GM19035 (cell line): ENCODE results near the gene PICALM.
"Not testable (repeated sequence)": the region's sequence is repeated elsewhere in the genome, so short reads cannot be mapped to it uniquely, and the experiment has no call there.

Experiments
- ATAC-seq: cut with Tn5 transposase; IDR thresholded peaks from one replicate; pipeline ENCODE4 v1.9.1; 2021; ENCODE audit not compliant: unreplicated experiment

The PICALM gene

GRCh38 chr11:85947431-85948272 is 121.2 kb downstream of the PICALM start:
- ATAC-seq = peak; percentile 41

DNA sequence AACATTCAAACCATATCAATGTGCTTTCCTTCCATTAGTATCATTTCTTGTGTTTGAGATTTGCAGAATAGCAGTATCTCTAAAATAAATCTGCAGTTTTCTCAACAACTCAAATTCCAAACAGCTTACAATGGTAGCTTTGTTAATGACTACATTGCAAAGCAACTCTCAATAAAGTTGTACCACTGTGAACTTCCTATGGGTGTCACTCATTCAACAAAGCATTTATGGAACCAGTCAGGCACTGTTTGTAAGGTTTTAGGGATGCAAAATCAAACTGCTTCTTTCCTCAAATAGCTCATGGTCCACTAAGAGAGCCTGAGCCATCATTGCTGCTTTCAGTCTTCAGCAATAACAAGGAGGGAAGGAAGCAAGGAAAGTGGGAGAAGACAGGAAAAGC is 122.7 kb downstream of the PICALM start:
- ATAC-seq = no peak

GRCh38 chr11:85945788-85946187 is 123.1 kb downstream of the PICALM start:
- ATAC-seq = no peak

DNA sequence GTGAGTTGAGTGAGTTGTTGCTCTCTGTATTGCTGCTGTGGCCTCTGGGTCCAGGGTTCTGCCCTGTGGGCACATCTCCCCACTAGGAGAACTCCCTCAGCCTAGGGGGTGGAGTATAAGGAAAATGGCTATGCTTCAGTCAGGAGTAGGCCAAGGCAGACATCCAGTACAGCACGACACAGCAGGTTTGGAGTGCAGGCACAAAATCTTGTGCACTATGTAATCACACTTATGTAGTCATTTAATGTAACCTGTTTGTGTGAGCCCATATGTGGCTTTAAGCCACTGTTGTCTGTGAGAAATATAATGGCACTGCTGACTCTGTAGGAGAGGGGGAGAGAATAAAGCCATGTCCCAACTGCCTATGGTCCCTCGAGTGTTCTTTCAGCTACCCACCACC is 123.6 kb downstream of the PICALM start:
- no peak for ATAC-seq

DNA sequence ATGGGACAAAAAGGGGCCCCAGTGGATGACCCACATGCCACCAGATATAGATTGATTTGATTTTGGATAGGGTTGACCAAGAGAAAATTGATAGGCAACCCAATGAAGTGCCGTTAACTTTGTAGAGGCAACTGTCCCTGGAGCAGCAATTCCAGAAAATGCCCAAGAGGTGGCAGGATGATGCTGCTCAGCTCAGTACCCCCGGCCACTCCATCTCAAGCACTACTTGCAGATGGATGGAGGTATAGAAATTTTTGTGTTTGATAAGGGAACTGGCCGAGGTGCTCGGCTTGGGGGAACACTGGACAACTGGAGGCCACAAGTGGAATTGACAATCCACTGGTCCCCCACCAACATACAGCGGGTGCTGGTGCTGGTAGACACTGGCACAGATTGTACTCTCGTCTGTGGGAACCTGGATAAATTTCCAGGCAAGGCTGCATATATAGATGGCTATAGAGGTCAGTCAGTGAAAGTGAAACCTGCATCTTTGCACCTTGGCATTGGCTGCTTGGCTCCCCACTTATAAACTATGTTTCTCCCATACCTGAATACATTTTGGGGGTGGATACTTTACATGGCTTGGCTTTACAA is 127.4 kb downstream of the PICALM start:
- ATAC-seq = no peak

- no peak for ATAC-seq
These were observed 129.5 kb downstream of the PICALM start for GRCh38 chr11:85939099-85940015.

- ATAC-seq = no peak
These were observed 131.0 kb downstream of the PICALM start for GRCh38 chr11:85937835-85938234.

- no peak for ATAC-seq
These were observed 133.1 kb downstream of the PICALM start for GRCh38 chr11:85935751-85936150.

- no peak for ATAC-seq
These were observed 134.2 kb downstream of the PICALM start for GRCh38 chr11:85934596-85935169.

DNA sequence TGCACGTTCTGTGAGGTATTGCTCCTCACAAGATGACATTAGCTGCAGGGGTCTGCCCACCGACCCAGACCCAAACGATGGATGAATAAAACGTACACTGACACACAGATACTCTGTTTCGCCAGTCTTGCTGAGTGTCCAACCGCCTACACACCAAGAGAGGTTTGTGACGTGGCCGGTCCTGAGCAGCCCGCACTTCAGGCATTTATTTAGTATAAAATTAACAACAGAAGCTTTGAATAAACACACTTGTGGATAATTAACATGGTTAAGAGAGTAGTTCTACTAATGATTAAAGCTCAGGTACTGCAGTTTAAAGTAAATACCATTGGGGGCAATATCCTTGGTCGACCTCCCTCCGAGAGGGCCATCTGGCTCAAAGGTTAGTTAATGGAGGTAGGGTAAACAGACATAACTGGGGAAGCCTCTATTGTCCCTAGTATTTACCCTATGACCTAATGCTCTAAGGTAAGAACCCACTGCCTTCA is 138.0 kb downstream of the PICALM start:
- no peak for ATAC-seq

DNA sequence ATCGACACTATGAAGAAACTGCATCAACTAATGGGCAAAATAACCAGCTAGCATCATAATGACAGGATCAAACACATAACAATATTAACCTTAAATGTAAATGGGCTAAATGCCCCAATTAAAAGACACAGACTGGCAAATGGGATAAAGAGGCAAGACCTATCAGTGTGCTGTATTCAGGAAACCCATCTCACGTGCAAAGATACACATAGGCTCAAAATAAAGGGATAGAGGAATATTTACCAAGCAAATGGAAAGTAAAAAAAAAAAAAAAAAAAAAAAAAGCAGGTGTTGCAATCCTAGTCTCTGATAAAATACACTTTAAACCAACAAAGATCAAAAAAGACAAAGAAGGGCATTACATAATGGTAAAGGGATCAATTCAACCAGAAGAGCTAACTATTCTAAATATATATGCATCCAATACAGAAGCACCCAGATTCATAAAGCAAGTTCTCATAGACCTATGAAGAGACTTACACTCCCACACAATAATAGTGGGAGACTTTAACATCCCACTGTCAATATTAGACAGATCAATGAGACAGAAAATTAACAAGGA is 142.2 kb downstream of the PICALM start:
- not testable (repeated sequence) for ATAC-seq

DNA sequence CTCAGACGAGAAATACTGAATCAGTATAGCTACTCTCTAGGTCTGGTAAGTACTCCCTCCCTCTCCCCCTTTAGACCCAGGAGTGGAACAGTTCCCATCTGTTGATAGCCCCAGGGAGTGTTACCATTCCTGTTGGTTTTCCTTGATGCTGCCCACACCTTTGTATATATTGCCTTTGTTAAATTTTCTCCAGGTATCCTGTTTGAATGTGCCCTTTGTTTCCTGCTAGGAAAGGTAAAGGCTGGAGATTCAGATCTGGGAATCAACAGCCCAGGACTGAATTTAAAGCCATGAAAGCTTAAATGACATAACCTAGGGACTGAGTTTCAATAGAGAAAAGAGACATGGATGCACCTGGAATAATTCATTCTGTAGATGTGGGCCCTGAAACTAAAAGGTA is 145.4 kb downstream of the PICALM start:
- ATAC-seq = no peak

DNA sequence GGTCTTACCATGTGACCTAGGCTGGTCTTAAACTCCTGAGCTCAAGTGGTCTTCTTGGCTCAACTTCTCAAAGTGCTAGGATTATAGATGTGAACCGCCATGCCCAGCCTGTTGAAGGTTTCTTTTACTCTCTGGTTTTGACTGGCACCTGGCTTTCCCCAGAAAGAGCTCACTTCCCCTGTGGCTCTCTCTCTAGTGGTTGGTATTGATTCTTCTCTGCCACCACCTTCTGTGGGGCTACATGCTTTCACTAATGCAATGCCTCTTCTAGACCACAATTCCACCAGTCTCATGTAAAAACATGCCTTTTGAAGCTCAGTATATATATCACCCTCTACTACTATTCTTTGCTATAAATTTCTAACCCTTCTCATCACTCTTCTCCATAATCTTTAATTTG is 146.5 kb downstream of the PICALM start:
- peak; percentile 69 for ATAC-seq

GRCh38 chr11:85918910-85919794 is 149.7 kb downstream of the PICALM start:
- no peak for ATAC-seq

- no peak for ATAC-seq
These were observed 154.5 kb downstream of the PICALM start for GRCh38 chr11:85914425-85914824.

- ATAC-seq = no peak
These were observed 155.4 kb downstream of the PICALM start for GRCh38 chr11:85913513-85913912.

- no peak for ATAC-seq
These were observed 156.5 kb downstream of the PICALM start for GRCh38 chr11:85912414-85912813.
